Activated T-helper 2 cell treated with anti-CD3 and anti-CD28 coated beads, Interferon-gamma antibody, Interleukin-2, Interleukin-4, amounts not matched to agents 10 μg/mL and 5 μg/mL and 100 μg/mL, durations not matched to agents 14 hours and 24 hours and 36 hours (primary cell): ENCODE data around the gene MASP1. TPM values are rescaled to one million over a fixed set of nuclear protein-coding genes. Genes with fewer than 3 reads are reported as not detected.
"Not testable (repeated sequence)": the region's sequence is repeated elsewhere in the genome, so short reads cannot be mapped to it uniquely, and the experiment has no call there.

Experiments
- DNase-seq: peaks from one replicate; pipeline ENCODE4 v3.0.0; 2021; ENCODE audit warnings: low spot score
- H3K27ac Mint-ChIP-seq: one replicate; pipeline ENCODE4 v1.8.0; 2021; ENCODE audit warnings: mixed read lengths
- H3K27me3 Mint-ChIP-seq: one replicate; pipeline ENCODE4 v1.8.0; 2021; ENCODE audit warnings: low read depth, mixed read lengths
- H3K36me3 Mint-ChIP-seq: one replicate; pipeline ENCODE4 v1.8.0; 2021; ENCODE audit warnings: low read depth, mixed read lengths
- H3K4me1 Mint-ChIP-seq: one replicate; pipeline ENCODE4 v1.8.0; 2021; ENCODE audit warnings: low read depth, mixed read lengths
- H3K4me3 Mint-ChIP-seq: one replicate; pipeline ENCODE4 v1.8.0; 2021; ENCODE audit warnings: low read depth, mild to moderate bottlenecking, moderate library complexity, mixed read lengths
- H3K9me3 Mint-ChIP-seq: one replicate; pipeline ENCODE4 v1.8.0; 2021; ENCODE audit warnings: mixed read lengths
- intact Hi-C: fragments of 100-400 bp; cut with micrococcal nuclease; formaldehyde crosslinking; loops from one replicate; pipeline ENCODE4 v1.15.1; 2023
- total RNA-seq: library from RNA; stranded (reverse); gene quantifications from 2 replicates; pipeline ENCODE4 v1.2.3, GENCODE V29; 2022

The MASP1 gene
- total RNA-seq, 1 donor from 2014 or later, result not detected

DNA sequence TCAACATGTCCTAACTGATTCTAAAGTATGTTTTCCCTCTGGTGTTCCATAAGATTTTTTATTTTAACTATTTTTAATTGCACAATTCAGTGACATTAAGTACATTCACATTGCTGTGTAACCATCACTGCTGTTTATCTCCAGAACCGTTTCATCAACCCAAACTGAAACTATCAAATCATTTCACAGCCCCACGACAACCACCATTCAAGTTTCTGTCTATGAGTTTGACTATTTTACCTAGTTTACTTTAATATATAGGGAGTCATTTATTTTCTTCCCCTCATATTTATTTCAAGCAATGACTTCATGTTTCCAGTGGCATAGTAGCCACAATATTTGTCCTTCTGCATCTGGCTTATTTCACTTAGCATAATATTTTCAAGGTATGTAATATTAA, 85.9 kb downstream of the MASP1 start:
- no peaks in the 10 kb centered on the region for H3K36me3 Mint-ChIP-seq
- no peak overlapping the region for H3K4me3 Mint-ChIP-seq
- H3K27ac Mint-ChIP-seq, result no peak overlapping the region
- no peak for DNase-seq
- H3K27me3 Mint-ChIP-seq, result peaks cover 48% of the 10 kb centered on the region
- H3K4me1 Mint-ChIP-seq, result peaks cover 5% of the 10 kb centered on the region
- no peaks in the 10 kb centered on the region for H3K9me3 Mint-ChIP-seq
- intact Hi-C loops, result no loop called here

GRCh38 chr3:187199463-187200050, 92.0 kb downstream of the MASP1 start:
- H3K4me3 Mint-ChIP-seq, result not testable (repeated sequence)

GRCh38 chr3:187198490-187198889, 93.0 kb downstream of the MASP1 start:
- intact Hi-C loops, result no loop called here
- Mint-ChIP-seq H3K27ac (no peak overlapping the region), H3K36me3 (no peaks in the 10 kb centered on the region), H3K27me3 (peaks cover 38% of the 10 kb centered on the region), H3K4me3 (no peak overlapping the region), H3K4me1 (no peaks in the 10 kb centered on the region), H3K9me3 (no peaks in the 10 kb centered on the region)
- no peak for DNase-seq

More at GRCh38 chr3:187199463-187200050, 92.0 kb downstream of the MASP1 start:
- H3K9me3 Mint-ChIP-seq, DNase-seq, H3K27ac Mint-ChIP-seq, H3K4me1 Mint-ChIP-seq, H3K36me3 Mint-ChIP-seq, intact Hi-C loops: not testable (repeated sequence)
- H3K27me3 Mint-ChIP-seq, result peaks cover 30% of the 10 kb centered on the region

- H3K4me3 Mint-ChIP-seq, result no peak within 1 kb of the TSS
- H3K36me3 Mint-ChIP-seq, result no peaks in the 10 kb centered on the region
- no peaks in the 10 kb centered on the region for H3K9me3 Mint-ChIP-seq
- intact Hi-C loops, result no loop called here
- no peaks in the 10 kb centered on the region for H3K4me1 Mint-ChIP-seq
- peaks cover 35% of the 10 kb centered on the region for H3K27me3 Mint-ChIP-seq
- DNase-seq, result no peak
- no peak within 1 kb of the TSS for H3K27ac Mint-ChIP-seq
These were observed 94.2 kb downstream of the MASP1 start, which contains the start of gene RTP1 for GRCh38 chr3:187197335-187197649. TSS of gene RTP1 (plus strand) at chr3:187197486. CDS start at chr3:187197516, 30 bp downstream.

DNA sequence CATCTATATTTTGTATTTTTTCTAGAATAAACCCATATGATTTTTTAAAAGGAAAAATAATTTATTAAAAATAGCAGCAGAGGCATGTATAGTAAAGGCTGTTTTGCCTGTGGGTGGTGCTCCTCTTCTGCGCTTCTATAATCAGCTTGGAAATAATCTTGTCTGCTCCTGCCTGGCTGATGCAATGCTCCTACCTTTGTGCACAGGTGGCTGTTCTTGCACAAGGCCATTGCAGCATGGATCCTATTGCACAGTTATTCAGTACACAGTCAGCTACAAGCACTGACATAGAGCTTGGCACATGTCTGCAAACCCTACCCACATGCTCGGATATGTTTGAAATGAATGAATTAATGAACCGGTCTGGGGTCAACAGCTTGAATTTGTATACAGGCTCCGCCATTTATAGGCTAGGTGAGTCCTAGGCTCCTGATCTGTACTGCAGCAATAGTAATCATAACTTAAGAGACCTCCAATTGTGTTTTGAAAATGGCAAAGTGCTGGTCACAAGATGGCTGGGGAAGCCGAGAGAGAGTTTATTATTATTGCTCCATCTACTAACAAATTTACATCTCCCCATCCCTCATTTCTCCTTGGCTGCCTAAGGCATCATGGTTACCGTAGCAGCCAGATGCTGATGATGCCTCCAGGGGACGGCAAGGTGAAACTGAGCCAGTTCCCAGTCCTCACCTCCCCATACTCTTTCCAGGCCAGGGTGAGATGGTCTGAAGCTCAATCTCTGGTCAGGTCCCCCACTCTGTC, 94.8 kb downstream of the MASP1 start:
- DNase-seq, result no peak
- intact Hi-C loops, result no loop called here
- peaks cover 34% of the 10 kb centered on the region for H3K27me3 Mint-ChIP-seq
- no peaks in the 10 kb centered on the region for H3K9me3 Mint-ChIP-seq
- H3K36me3 Mint-ChIP-seq, result no peaks in the 10 kb centered on the region
- H3K4me3 Mint-ChIP-seq, result no peak overlapping the region
- no peaks in the 10 kb centered on the region for H3K4me1 Mint-ChIP-seq
- H3K27ac Mint-ChIP-seq, result no peak overlapping the region

GRCh38 chr3:187193181-187193580, 98.4 kb downstream of the MASP1 start:
- no peak overlapping the region for H3K4me3 Mint-ChIP-seq
- peaks cover 47% of the 10 kb centered on the region for H3K27me3 Mint-ChIP-seq
- H3K36me3 Mint-ChIP-seq, result no peaks in the 10 kb centered on the region
- no peak overlapping the region for H3K27ac Mint-ChIP-seq
- no peaks in the 10 kb centered on the region for H3K4me1 Mint-ChIP-seq
- no peak for DNase-seq
- intact Hi-C loops, result no loop called here
- H3K9me3 Mint-ChIP-seq, result no peaks in the 10 kb centered on the region

DNA sequence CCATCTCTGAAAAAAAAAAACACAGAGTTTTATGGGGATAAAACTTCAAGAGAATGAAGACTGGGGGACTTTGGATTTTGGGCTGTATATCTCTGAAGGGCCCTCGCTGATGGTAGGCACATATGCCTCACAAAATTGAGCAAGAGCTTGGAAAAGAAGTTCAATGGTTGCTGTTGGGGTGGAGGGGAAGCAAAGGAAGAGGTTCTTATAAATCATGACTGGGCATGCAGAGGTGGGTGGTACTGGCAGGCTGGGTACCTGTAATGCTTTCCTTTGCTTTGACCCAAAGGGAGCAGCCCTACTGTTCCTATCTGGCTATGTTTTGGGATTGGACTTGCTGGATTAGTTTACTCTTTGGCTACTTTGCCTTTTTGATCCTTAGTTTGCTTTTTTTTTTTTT, 100.3 kb downstream of the MASP1 start:
- H3K9me3 Mint-ChIP-seq, result no peaks in the 10 kb centered on the region
- H3K36me3 Mint-ChIP-seq, result no peaks in the 10 kb centered on the region
- DNase-seq, result no peak
- H3K27ac Mint-ChIP-seq, result no peak overlapping the region
- no peaks in the 10 kb centered on the region for H3K4me1 Mint-ChIP-seq
- H3K4me3 Mint-ChIP-seq, result no peak overlapping the region
- intact Hi-C loops, result no loop called here
- peaks cover 54% of the 10 kb centered on the region for H3K27me3 Mint-ChIP-seq

DNA sequence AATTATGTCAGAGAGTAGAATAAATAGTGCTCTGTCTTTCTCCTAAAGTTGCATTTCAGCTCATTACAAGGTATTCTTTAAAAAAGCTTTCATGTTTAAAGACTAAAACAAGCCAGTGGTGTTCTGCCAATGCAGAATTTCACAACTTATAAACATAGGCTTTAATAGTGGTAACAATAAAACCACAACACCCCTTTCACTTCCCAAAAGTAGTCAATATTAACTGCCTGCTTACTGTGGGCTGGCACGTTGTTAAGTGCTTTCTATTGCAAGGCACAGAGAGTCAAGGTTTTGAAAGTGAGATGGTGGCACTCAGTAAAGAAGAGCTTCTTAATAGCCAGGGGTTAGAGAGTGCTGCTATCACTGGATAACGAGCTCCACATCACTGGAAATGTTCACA, 102.6 kb downstream of the MASP1 start:
- H3K27me3 Mint-ChIP-seq, result peaks cover 44% of the 10 kb centered on the region
- intact Hi-C loops, result no loop called here
- no peak overlapping the region for H3K27ac Mint-ChIP-seq
- no peaks in the 10 kb centered on the region for H3K36me3 Mint-ChIP-seq
- DNase-seq, result no peak
- no peaks in the 10 kb centered on the region for H3K4me1 Mint-ChIP-seq
- no peak overlapping the region for H3K4me3 Mint-ChIP-seq
- H3K9me3 Mint-ChIP-seq, result no peaks in the 10 kb centered on the region

- Mint-ChIP-seq H3K4me3 (no peak overlapping the region), H3K27ac (no peak overlapping the region), H3K36me3 (no peaks in the 10 kb centered on the region), H3K27me3 (peaks cover 32% of the 10 kb centered on the region), H3K4me1 (peaks cover 2% of the 10 kb centered on the region), H3K9me3 (no peaks in the 10 kb centered on the region)
- intact Hi-C loops, result no loop called here
- no peak for DNase-seq
These were observed 104.6 kb downstream of the MASP1 start for GRCh38 chr3:187186801-187187421.

DNA sequence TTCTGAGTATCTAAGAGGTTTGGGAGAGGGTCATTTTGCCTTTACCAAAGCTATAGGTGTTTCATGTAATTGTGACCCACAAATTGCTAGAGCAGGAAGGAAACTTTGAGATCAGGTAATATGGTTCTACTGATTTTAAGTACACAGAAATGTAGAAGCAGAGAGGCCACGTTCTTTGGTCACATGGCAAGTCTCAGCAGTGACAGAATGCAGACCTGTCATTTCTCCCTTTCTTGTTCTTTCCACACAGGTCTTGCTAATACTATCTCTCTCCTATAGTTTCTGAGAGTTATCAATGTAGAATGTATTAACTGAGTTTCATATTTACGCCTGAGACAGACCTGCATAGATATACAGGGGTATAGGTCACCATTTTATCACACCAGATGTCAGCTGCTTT, 105.2 kb downstream of the MASP1 start:
- no peaks in the 10 kb centered on the region for H3K9me3 Mint-ChIP-seq
- no peak for DNase-seq
- H3K27me3 Mint-ChIP-seq, result peaks cover 28% of the 10 kb centered on the region
- no peak overlapping the region for H3K4me3 Mint-ChIP-seq
- H3K36me3 Mint-ChIP-seq, result no peaks in the 10 kb centered on the region
- intact Hi-C loops, result no loop called here
- no peak overlapping the region for H3K27ac Mint-ChIP-seq
- H3K4me1 Mint-ChIP-seq, result peaks cover 2% of the 10 kb centered on the region

GRCh38 chr3:187185759-187186158, 105.8 kb downstream of the MASP1 start:
- Mint-ChIP-seq H3K4me3 (no peak overlapping the region), H3K4me1 (peaks cover 2% of the 10 kb centered on the region), H3K9me3 (no peaks in the 10 kb centered on the region), H3K36me3 (no peaks in the 10 kb centered on the region), H3K27ac (no peak overlapping the region), H3K27me3 (peaks cover 23% of the 10 kb centered on the region)
- no peak for DNase-seq
- intact Hi-C loops, result no loop called here
